GM12878 (cell line): ENCODE results near the gene NOS3. TPM values are rescaled to one million over a fixed set of nuclear protein-coding genes. Genes with fewer than 3 reads are reported as not detected.
A peak's percentile ranks its signal among the peaks of the same experiment; 100 is the strongest.

Source experiments
- BACH1 ChIP-seq: fragments of 450-650 bp; IDR thresholded peaks from 2 replicates; pipeline ENCODE4 v1.6.1; 2017; ENCODE audit warnings: mild to moderate bottlenecking, borderline replicate concordance
- BMI1 ChIP-seq: fragments of 450-650 bp; IDR thresholded peaks from 2 replicates; pipeline ENCODE4 v1.6.1; 2016; ENCODE audit warnings: mild to moderate bottlenecking, moderate library complexity, borderline replicate concordance
- CHD1 ChIP-seq: IDR thresholded peaks from 2 replicates; pipeline ENCODE4 v1.6.1; 2012; ENCODE audit warnings: low read depth, low read length, improper control_type of control experiment
- CREM ChIP-seq: IDR thresholded peaks from 2 replicates; pipeline ENCODE4 v1.6.1; 2014; ENCODE audit warnings: antibody characterized with exemption, low read depth
- DPF2 ChIP-seq: fragments of 450-650 bp; IDR thresholded peaks from 2 replicates; pipeline ENCODE4 v1.6.1; 2017; ENCODE audit warnings: mild to moderate bottlenecking
- EED ChIP-seq: sonication (generic); IDR thresholded peaks from 2 replicates; pipeline ENCODE4 v1.6.1; 2016; ENCODE audit warnings: antibody characterized with exemption, low read depth
- FOXM1 ChIP-seq: IDR thresholded peaks from 2 replicates; pipeline ENCODE4 v1.6.1; 2012; ENCODE audit warnings: low read depth, mild to moderate bottlenecking, inconsistent platforms, low read length, moderate library complexity
- HCFC1 ChIP-seq: fragments of 150-350 bp; IDR thresholded peaks from 2 replicates; pipeline ENCODE4 v1.6.1; 2014; ENCODE audit warnings: low read length
- LARP7 ChIP-seq: fragments of 450-650 bp; IDR thresholded peaks from 2 replicates; pipeline ENCODE4 v1.6.1; 2017; ENCODE audit warnings: mild to moderate bottlenecking
- MLLT1 ChIP-seq: fragments of 450-650 bp; IDR thresholded peaks from 2 replicates; pipeline ENCODE4 v1.6.1; 2016; ENCODE audit warnings: mild to moderate bottlenecking
- NFYA ChIP-seq: IDR thresholded peaks from 2 replicates; pipeline ENCODE4 v1.6.1; 2011; ENCODE audit warnings: low read depth, mild to moderate bottlenecking, low read length, improper control_type of control experiment, borderline replicate concordance
- NR2C1 ChIP-seq: fragments of 450-650 bp; IDR thresholded peaks from 2 replicates; pipeline ENCODE4 v1.6.1; 2017; ENCODE audit warnings: antibody characterized with exemption, mild to moderate bottlenecking, moderate library complexity
- RAD21 ChIP-seq: IDR thresholded peaks from 2 replicates; pipeline ENCODE4 v1.6.1; 2011; ENCODE audit warnings: mild to moderate bottlenecking, low read depth, low read length, moderate library complexity; ENCODE audit not compliant: insufficient read depth
- RB1 ChIP-seq: fragments of 450-650 bp; formaldehyde crosslinking; IDR thresholded peaks from 2 replicates; pipeline ENCODE4 v1.6.1; 2017; ENCODE audit warnings: mild to moderate bottlenecking, borderline replicate concordance
- SIX5 ChIP-seq: IDR thresholded peaks from 2 replicates; pipeline ENCODE4 v1.6.1; 2011; ENCODE audit warnings: mild to moderate bottlenecking, low read depth, low read length, moderate library complexity; ENCODE audit not compliant: severe bottlenecking
- SMAD5 ChIP-seq: IDR thresholded peaks from 2 replicates; pipeline ENCODE4 v1.6.1; 2016; ENCODE audit warnings: antibody characterized with exemption, low read depth
- SMARCA5 ChIP-seq: fragments of 450-650 bp; IDR thresholded peaks from 2 replicates; pipeline ENCODE4 v1.6.1; 2017; ENCODE audit warnings: mild to moderate bottlenecking
- STAT1 ChIP-seq: fragments of 450-650 bp; conservative IDR thresholded peaks from 2 replicates; pipeline ENCODE4 v1.6.1; 2014; ENCODE audit warnings: antibody characterized with exemption, mild to moderate bottlenecking
- TCF3 ChIP-seq: IDR thresholded peaks from 2 replicates; pipeline ENCODE4 v1.6.1; 2012; ENCODE audit warnings: low read depth, mild to moderate bottlenecking, low read length, borderline replicate concordance; ENCODE audit not compliant: insufficient read depth
- ZNF384 ChIP-seq: IDR thresholded peaks from 2 replicates; pipeline ENCODE4 v1.6.1; 2012; ENCODE audit warnings: low read depth, mild to moderate bottlenecking, low read length, improper control_type of control experiment, borderline replicate concordance
- polyA plus RNA-seq, 11 experiments: library from polyadenylated mRNA; depleted of rRNA in 4 of 11; unstranded in 6 of 11; stranded (reverse) in 5 of 11; fragments of >200 nt; fragmentation: Nextera tagmentation in 4 of 11; fragmentation: Illumina TruSeq in 1 of 11; extraction: Ambion mirVana in 4 of 11; extraction: Trizol in 1 of 11; gene quantifications; 1 replicate in 1 of 11; 2 replicates in 10 of 11; pipeline versions ENCODE4 v1.2.1 to v1.2.3, GENCODE V29; 2011 to 2016; ENCODE audit warnings: inconsistent platforms in 2 of 11, missing spikeins in 2 of 11, low read depth in 1 of 11
- total RNA-seq, 4 experiments: library from RNA; depleted of rRNA in 3 of 4; stranded (reverse); fragments of >200 nt in 3 of 4; fragmentation: Illumina TruSeq in 1 of 4; extraction: Trizol in 1 of 4; gene quantifications; 2 replicates each; pipeline versions ENCODE4 v1.2.1 to v1.2.3, GENCODE V29; 2013 to 2021
- TF ChIP-seq, protein P1 (sequence below): fragments of 450-650 bp; IDR thresholded peaks from 2 replicates; pipeline ENCODE4 v1.6.1; 2016; ENCODE audit warnings: mild to moderate bottlenecking, moderate library complexity, borderline replicate concordance
- TF ChIP-seq, protein P2 (sequence below): fragments of 450-650 bp; IDR thresholded peaks from 2 replicates; pipeline ENCODE4 v1.6.1; 2018; ENCODE audit warnings: borderline replicate concordance, mild to moderate bottlenecking; ENCODE audit not compliant: partially characterized antibody
- TF ChIP-seq, protein P3 (sequence below): IDR thresholded peaks from 2 replicates; pipeline ENCODE4 v1.6.1; 2012; ENCODE audit warnings: low read depth, low read length, improper control_type of control experiment

Gene NOS3
- total and polyA plus RNA-seq, 10 of the 15 experiments (the other 5 are each of a cell fraction or from before 2014, with no cell fraction given) = 0.06 to 0.92 (median 0.30) TPM; not detected in 3

- no peak for TF ChIP-seq STAT1
- no peak for TF ChIP-seq MLLT1
- peak; percentile 79 for TF ChIP-seq SIX5
- no peak for TF ChIP-seq CHD1
- TF ChIP-seq, protein P1, sequence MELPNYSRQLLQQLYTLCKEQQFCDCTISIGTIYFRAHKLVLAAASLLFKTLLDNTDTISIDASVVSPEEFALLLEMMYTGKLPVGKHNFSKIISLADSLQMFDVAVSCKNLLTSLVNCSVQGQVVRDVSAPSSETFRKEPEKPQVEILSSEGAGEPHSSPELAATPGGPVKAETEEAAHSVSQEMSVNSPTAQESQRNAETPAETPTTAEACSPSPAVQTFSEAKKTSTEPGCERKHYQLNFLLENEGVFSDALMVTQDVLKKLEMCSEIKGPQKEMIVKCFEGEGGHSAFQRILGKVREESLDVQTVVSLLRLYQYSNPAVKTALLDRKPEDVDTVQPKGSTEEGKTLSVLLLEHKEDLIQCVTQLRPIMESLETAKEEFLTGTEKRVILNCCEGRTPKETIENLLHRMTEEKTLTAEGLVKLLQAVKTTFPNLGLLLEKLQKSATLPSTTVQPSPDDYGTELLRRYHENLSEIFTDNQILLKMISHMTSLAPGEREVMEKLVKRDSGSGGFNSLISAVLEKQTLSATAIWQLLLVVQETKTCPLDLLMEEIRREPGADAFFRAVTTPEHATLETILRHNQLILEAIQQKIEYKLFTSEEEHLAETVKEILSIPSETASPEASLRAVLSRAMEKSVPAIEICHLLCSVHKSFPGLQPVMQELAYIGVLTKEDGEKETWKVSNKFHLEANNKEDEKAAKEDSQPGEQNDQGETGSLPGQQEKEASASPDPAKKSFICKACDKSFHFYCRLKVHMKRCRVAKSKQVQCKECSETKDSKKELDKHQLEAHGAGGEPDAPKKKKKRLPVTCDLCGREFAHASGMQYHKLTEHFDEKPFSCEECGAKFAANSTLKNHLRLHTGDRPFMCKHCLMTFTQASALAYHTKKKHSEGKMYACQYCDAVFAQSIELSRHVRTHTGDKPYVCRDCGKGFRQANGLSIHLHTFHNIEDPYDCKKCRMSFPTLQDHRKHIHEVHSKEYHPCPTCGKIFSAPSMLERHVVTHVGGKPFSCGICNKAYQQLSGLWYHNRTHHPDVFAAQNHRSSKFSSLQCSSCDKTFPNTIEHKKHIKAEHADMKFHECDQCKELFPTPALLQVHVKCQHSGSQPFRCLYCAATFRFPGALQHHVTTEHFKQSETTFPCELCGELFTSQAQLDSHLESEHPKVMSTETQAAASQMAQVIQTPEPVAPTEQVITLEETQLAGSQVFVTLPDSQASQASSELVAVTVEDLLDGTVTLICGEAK = peak; percentile 64; the same call in 1 of the 2 replicates
- peak; percentile 86 for TF ChIP-seq HCFC1
- TF ChIP-seq RAD21 = 0 out of 2 replicates have a peak, but pooled peaks have one; percentile 34
- peak; percentile 60 for TF ChIP-seq CREM
- peak; percentile 78; the same call in 1 of the 2 replicates for TF ChIP-seq RB1
- TF ChIP-seq EED = peak; percentile 42; the same call in 1 of the 2 replicates
- TF ChIP-seq TCF3 = peak; percentile 72; the same call in 1 of the 2 replicates
- TF ChIP-seq, protein P2, sequence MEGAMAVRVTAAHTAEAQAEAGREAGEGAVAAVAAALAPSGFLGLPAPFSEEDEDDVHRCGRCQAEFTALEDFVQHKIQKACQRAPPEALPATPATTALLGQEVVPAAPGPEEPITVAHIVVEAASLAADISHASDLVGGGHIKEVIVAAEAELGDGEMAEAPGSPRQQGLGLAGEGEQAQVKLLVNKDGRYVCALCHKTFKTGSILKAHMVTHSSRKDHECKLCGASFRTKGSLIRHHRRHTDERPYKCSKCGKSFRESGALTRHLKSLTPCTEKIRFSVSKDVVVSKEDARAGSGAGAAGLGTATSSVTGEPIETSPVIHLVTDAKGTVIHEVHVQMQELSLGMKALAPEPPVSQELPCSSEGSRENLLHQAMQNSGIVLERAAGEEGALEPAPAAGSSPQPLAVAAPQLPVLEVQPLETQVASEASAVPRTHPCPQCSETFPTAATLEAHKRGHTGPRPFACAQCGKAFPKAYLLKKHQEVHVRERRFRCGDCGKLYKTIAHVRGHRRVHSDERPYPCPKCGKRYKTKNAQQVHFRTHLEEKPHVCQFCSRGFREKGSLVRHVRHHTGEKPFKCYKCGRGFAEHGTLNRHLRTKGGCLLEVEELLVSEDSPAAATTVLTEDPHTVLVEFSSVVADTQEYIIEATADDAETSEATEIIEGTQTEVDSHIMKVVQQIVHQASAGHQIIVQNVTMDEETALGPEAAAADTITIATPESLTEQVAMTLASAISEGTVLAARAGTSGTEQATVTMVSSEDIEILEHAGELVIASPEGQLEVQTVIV = peak; percentile 81
- TF ChIP-seq SMAD5 = no peak
- TF ChIP-seq LARP7 = peak; percentile 86
- TF ChIP-seq, protein P3, sequence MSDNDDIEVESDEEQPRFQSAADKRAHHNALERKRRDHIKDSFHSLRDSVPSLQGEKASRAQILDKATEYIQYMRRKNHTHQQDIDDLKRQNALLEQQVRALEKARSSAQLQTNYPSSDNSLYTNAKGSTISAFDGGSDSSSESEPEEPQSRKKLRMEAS = peak; percentile 30; the same call in 1 of the 2 replicates
- TF ChIP-seq BACH1 = 0 out of 2 replicates have a peak, but pooled peaks have one; percentile 42
- TF ChIP-seq DPF2 = peak; percentile 95
- TF ChIP-seq SMARCA5 = 0 out of 2 replicates have a peak, but pooled peaks have one; percentile 60
- TF ChIP-seq NFYA = peak; percentile 86
- peak; percentile 57 for TF ChIP-seq NR2C1
- peak; percentile 26; the same call in 1 of the 2 replicates for TF ChIP-seq FOXM1
- no peak for TF ChIP-seq ZNF384
- TF ChIP-seq BMI1 = peak; percentile 86
These were observed 37.5 kb downstream of the NOS3 start, which contains the start of gene ABCB8 (continued) for GRCh38 chr7:151028131-151028947.
